ENCODE measurements around the gene BICD1. TPM values are rescaled to one million over a fixed set of nuclear protein-coding genes. Genes with fewer than 3 reads are reported as not detected.

The BICD1 gene
- total RNA-seq, 3 donors from 2014 or later: 4.1 to 13.7 (median 5.3) TPM

DNA sequence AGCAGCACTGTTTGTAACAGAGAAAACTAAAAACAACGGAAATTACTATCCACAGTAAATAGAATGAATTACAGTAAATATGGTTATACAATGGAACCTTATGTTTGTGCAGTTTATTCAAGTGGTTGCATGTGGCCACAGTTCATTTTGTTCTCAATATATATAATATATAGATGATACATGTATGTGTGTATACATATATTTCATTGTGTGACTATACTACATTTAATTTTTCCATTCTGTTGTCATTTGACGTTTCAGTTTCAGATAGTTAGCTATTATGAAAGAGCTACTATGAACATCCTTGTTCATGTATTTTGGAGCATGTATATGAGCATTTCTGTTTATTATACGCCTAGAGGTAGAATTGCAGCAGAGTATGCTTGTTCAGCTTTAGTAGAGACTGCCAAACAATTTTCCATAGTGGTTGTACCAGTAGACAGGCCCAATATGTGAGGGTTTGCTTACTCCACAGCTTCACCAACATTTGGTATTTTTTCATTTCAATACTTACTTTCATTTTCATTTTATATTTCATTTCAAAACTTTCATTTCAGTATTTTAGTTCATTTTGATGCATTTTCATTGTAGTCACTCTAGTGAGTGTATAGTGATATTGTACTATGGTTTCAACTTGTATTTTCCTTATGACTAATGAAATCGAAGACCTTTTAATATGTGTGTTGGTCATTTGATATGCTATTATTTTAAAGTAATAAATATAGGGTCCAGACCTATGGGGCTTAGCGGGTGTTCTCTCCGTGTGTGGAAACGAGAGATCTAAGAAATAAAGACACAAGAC is 151.2 kb downstream of the BICD1 start:
- no peaks in the 10 kb centered on the region for H3K9me3 ChIP-seq
- DNase-seq (no peak), ATAC-seq (no peak)
- intact Hi-C loops (cut with DNase I, micrococcal nuclease): no loop called here
- H3K4me3 ChIP-seq: no peak overlapping the region
- TF ChIP-seq, protein P1, sequence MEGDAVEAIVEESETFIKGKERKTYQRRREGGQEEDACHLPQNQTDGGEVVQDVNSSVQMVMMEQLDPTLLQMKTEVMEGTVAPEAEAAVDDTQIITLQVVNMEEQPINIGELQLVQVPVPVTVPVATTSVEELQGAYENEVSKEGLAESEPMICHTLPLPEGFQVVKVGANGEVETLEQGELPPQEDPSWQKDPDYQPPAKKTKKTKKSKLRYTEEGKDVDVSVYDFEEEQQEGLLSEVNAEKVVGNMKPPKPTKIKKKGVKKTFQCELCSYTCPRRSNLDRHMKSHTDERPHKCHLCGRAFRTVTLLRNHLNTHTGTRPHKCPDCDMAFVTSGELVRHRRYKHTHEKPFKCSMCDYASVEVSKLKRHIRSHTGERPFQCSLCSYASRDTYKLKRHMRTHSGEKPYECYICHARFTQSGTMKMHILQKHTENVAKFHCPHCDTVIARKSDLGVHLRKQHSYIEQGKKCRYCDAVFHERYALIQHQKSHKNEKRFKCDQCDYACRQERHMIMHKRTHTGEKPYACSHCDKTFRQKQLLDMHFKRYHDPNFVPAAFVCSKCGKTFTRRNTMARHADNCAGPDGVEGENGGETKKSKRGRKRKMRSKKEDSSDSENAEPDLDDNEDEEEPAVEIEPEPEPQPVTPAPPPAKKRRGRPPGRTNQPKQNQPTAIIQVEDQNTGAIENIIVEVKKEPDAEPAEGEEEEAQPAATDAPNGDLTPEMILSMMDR (IDR thresholded peaks at IDR 0.05): no peak
- no peaks in the 10 kb centered on the region for H3K4me1 ChIP-seq (ENCODE audit: low read depth)
- no peaks in the 10 kb centered on the region for H3K36me3 ChIP-seq (ENCODE audit: low read depth)

GRCh38 chr12:32260696-32261095 is 154.0 kb downstream of the BICD1 start:
- TF ChIP-seq, protein P1 (IDR thresholded peaks at IDR 0.05): no peak
- DNase-seq (no peak), ATAC-seq (no peak)
- Histone ChIP-seq H3K36me3 (ENCODE audit: low read depth) (no peaks in the 10 kb centered on the region), H3K9me3 (no peaks in the 10 kb centered on the region), H3K4me3 (no peak overlapping the region), H3K4me1 (ENCODE audit: low read depth) (no peaks in the 10 kb centered on the region)
- intact Hi-C loops (cut with DNase I, micrococcal nuclease): no loop called here

DNA sequence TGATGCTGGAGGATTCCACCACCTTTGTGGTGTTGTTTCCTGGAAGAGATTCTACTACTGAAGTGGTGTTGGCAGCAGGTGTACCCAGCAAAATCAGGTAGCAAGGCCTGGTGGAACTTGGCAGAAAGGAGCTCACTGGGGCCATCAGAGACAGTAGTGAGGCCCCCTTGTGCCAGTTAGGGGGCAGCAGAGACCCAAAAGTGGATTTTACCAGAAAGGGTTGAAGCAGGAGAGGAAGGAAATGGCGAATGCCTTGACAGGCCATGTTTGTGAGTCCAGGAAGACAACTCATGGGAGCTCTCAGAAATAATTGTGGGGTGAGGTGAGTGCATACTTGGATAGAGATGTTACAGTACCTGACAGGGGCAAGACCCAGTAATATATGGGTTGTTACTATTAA is 155.0 kb downstream of the BICD1 start:
- no peaks in the 10 kb centered on the region for H3K36me3 ChIP-seq (ENCODE audit: low read depth)
- no peak for ATAC-seq
- H3K9me3 ChIP-seq: no peaks in the 10 kb centered on the region
- no peaks in the 10 kb centered on the region for H3K4me1 ChIP-seq (ENCODE audit: low read depth)
- TF ChIP-seq, protein P1 (IDR thresholded peaks at IDR 0.05): no peak
- intact Hi-C loops (cut with DNase I, micrococcal nuclease): no loop called here
- H3K4me3 ChIP-seq: no peak overlapping the region
- DNase-seq: no peak

- H3K9me3 ChIP-seq: no peaks in the 10 kb centered on the region
- H3K4me1 ChIP-seq (ENCODE audit: low read depth): no peaks in the 10 kb centered on the region
- TF ChIP-seq, protein P1 (IDR thresholded peaks at IDR 0.05): no peak
- H3K36me3 ChIP-seq (ENCODE audit: low read depth): no peaks in the 10 kb centered on the region
- intact Hi-C loops (cut with DNase I, micrococcal nuclease): no loop called here
- ATAC-seq (peak; percentile 69), DNase-seq (no peak)
- H3K4me3 ChIP-seq: no peak overlapping the region
Observed at GRCh38 chr12:32264961-32265360, 158.3 kb downstream of the BICD1 start.

DNA sequence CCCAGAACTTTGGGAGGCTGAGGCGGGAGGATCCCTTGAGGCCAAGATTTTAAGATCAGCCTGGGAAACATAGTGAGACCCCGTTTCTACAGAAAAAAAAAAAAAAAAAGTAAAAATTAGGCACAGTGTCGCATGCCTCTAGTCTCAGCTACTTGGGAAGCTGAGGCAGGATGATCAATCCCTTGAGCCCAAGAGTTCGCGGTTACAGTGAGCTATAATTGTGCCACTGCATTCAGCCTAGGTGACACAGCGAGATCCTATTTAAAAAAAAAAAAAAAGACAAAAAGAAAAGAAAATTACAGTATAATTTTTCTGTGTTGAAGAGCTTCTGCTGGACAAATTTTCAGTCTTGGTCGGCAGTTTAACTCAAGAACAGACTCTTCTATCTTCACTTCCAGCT is 158.8 kb downstream of the BICD1 start:
- ATAC-seq (no peak), DNase-seq (no peak)
- H3K36me3 ChIP-seq (ENCODE audit: low read depth): no peaks in the 10 kb centered on the region
- H3K4me3 ChIP-seq: no peak overlapping the region
- H3K9me3 ChIP-seq: no peaks in the 10 kb centered on the region
- intact Hi-C loops (cut with DNase I, micrococcal nuclease): no loop called here
- H3K4me1 ChIP-seq (ENCODE audit: low read depth): no peaks in the 10 kb centered on the region
- TF ChIP-seq, protein P1 (IDR thresholded peaks at IDR 0.05): no peak

Measured in mucosa of descending colon (tissue), 3 donors.